CD4-positive, alpha-beta T cell (primary cell): Measurements from ENCODE around the gene RS1. TPM values are rescaled to one million over a fixed set of nuclear protein-coding genes. Genes with fewer than 3 reads are reported as not detected.

Experiments
- ATAC-seq: fragments of 200-7000 bp; cut with Tn5 transposase; one replicate; pipeline ENCODE4 v1.10.0; 2022; ENCODE audit warnings: mild to moderate bottlenecking; ENCODE audit not compliant: poor library complexity
- CTCF ChIA-PET: fragments of 350-600 bp; sonication (Branson Sonifier 250); formaldehyde crosslinking; loops from one replicate; lab custom pipeline; 2021; ENCODE audit warnings: antibody characterized with exemption, inconsistent platforms; lab: Charles Lee
- POLR2A ChIA-PET: fragments of 350-600 bp; sonication (Branson Sonifier 250); formaldehyde crosslinking; loops from one replicate; lab custom pipeline; 2021; ENCODE audit warnings: antibody characterized with exemption, inconsistent platforms; lab: Charles Lee
- DNase-seq, 14 experiments: peaks; one replicate each; pipeline ENCODE4 v3.0.0-alpha.2; 2013 to 2020; ENCODE audit warnings: mixed read lengths in 2 of 14
- H3K27ac ChIP-seq, 2 donors: one replicate each; pipeline versions ENCODE4 v1.5.1 to v1.7.0; 2013; ENCODE audit warnings: low read length in 2 of 2, low read depth in 1 of 2, mild to moderate bottlenecking in 1 of 2
- H3K27me3 ChIP-seq, 2 experiments: 1 replicate in 1 of 2; 2 replicates in 1 of 2; pipeline versions ENCODE4 v1.6.1 to v1.7.0; 2013; ENCODE audit warnings: low read length in 2 of 2, control low read depth in 1 of 2, mild to moderate bottlenecking in 1 of 2, moderate library complexity in 1 of 2; ENCODE audit not compliant: insufficient read depth in 2 of 2, control insufficient read depth in 1 of 2
- H3K36me3 ChIP-seq: one replicate; pipeline ENCODE4 v1.6.1; 2013; ENCODE audit warnings: low read length, control low read depth; ENCODE audit not compliant: insufficient read depth
- H3K4me1 ChIP-seq: one replicate; pipeline ENCODE4 v1.6.1; 2013; ENCODE audit warnings: low read length, control low read depth; ENCODE audit not compliant: insufficient read depth
- H3K4me3 ChIP-seq: one replicate; pipeline ENCODE4 v1.5.1; 2013; ENCODE audit warnings: mild to moderate bottlenecking, low read length, moderate library complexity
- H3K9me3 ChIP-seq, 2 experiments: 1 replicate in 1 of 2; 2 replicates in 1 of 2; pipeline versions ENCODE4 v1.6.1 to v1.7.0; 2013; ENCODE audit warnings: low read length in 2 of 2, mild to moderate bottlenecking in 2 of 2, control low read depth in 1 of 2, moderate library complexity in 1 of 2; ENCODE audit not compliant: control insufficient read depth in 1 of 2, insufficient read depth in 1 of 2
- H3K27ac Mint-ChIP-seq: one replicate; pipeline ENCODE4 v1.8.0; 2020; ENCODE audit warnings: mixed read lengths
- H3K27me3 Mint-ChIP-seq: one replicate; pipeline ENCODE4 v1.8.0; 2021; ENCODE audit warnings: mixed read lengths
- H3K36me3 Mint-ChIP-seq: one replicate; pipeline ENCODE4 v1.8.0; 2021; ENCODE audit warnings: low read depth, mixed read lengths
- H3K4me1 Mint-ChIP-seq: one replicate; pipeline ENCODE4 v1.8.0; 2021; ENCODE audit warnings: low read depth, mixed read lengths
- H3K4me3 Mint-ChIP-seq: one replicate; pipeline ENCODE4 v1.8.0; 2020; ENCODE audit warnings: mild to moderate bottlenecking, mixed read lengths
- H3K9me3 Mint-ChIP-seq: one replicate; pipeline ENCODE4 v1.8.0; 2020; ENCODE audit warnings: mixed read lengths
- intact Hi-C, 2 experiments: fragments of 100-400 bp; cut with DNase I in 1 of 2; cut with micrococcal nuclease in 1 of 2; formaldehyde crosslinking; loops; one replicate each; pipeline versions ENCODE4 v1.15.1 to v1.9.0; 2023 to 2025; cut with DNase I, micrococcal nuclease
- total RNA-seq, 174 experiments: library from RNA in 2 of 174; stranded (reverse) in 2 of 174; gene quantifications; one replicate each; pipeline ENCODE4 v1.2.3 and lab custom pipeline; 2021 to 2026
- TF ChIP-seq, protein P1 (sequence below): fragments of 200-600 bp; IDR thresholded peaks from one replicate; pipeline ENCODE4 v1.8.0; 2022; ENCODE audit warnings: antibody characterized with exemption, mild to moderate bottlenecking

RS1 gene
- total RNA-seq, 2 experiments from 2014 or later: not detected

DNA sequence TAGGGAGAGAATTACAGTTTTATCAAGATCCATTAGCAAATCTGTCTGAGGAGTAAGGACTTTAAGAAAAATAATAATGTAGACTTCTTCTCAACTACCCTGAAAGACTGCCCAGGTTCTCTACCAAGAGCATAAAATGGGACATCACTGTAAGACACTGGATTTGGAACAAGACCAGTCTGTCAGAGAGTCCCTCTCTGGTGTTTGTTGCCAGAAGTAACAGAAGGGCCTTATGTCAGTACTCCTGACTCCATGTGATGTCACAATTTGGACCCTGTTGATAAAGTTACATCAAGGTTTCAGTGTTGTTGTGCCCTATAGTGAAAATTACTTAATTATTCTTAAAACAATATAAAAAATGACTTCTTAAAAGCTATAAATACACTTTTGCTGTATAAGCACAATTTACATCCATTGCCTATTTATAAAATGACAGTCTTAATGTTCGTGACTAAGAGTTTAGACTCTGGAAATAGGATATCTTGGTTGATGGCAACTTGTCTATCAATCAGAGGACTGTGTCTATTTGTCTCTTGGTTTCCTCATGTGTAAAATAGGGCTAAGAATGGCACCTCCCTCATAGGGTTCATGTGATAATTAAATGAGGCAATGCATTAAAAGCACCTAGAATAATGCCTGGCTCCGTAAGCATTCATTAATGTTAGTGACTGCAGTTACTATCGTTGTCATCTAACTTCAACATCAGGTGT is 57.8 kb downstream of the RS1 start:
- Mint-ChIP-seq H3K36me3 (peaks cover 21% of the 10 kb centered on the region), H3K4me3 (no peak overlapping the region), H3K27ac (no peak overlapping the region), H3K27me3 (no peaks in the 10 kb centered on the region), H3K9me3 (no peaks in the 10 kb centered on the region), H3K4me1 (no peaks in the 10 kb centered on the region)
- H3K27me3 ChIP-seq: no peaks in the 10 kb centered on the region
- CTCF ChIA-PET: no interaction called here
- H3K27ac ChIP-seq: no peak overlapping the region
- POLR2A ChIA-PET: no interaction called here
- H3K4me3 ChIP-seq: no peak overlapping the region
- intact Hi-C loops: no loop called here
- TF ChIP-seq, protein P1, sequence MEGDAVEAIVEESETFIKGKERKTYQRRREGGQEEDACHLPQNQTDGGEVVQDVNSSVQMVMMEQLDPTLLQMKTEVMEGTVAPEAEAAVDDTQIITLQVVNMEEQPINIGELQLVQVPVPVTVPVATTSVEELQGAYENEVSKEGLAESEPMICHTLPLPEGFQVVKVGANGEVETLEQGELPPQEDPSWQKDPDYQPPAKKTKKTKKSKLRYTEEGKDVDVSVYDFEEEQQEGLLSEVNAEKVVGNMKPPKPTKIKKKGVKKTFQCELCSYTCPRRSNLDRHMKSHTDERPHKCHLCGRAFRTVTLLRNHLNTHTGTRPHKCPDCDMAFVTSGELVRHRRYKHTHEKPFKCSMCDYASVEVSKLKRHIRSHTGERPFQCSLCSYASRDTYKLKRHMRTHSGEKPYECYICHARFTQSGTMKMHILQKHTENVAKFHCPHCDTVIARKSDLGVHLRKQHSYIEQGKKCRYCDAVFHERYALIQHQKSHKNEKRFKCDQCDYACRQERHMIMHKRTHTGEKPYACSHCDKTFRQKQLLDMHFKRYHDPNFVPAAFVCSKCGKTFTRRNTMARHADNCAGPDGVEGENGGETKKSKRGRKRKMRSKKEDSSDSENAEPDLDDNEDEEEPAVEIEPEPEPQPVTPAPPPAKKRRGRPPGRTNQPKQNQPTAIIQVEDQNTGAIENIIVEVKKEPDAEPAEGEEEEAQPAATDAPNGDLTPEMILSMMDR: no peak
- H3K4me1 ChIP-seq: no peaks in the 10 kb centered on the region
- ATAC-seq: no peak
- no peaks in the 10 kb centered on the region for H3K36me3 ChIP-seq
- no peak for DNase-seq
- H3K9me3 ChIP-seq: no peaks in the 10 kb centered on the region

DNA sequence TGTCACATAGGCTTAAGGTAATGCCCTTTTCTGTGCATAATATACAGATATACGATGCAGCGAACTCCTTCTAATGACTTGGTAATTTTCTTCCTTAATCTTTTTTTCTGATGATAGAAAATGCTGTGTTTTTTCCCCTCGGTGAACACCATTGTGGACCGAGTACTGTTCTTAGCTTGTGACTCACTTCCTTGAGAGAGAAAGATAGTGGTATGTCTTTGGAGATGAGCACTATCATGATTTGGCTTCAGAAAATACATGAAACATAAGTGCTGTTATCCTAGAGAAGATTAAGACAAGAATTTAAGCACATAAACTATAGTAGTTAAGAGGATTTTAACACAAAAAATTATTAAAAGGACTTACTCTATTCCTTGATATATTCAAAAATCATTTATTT is 63.9 kb downstream of the RS1 start:
- Histone ChIP-seq H3K27me3 (no peaks in the 10 kb centered on the region), H3K9me3 (no peaks in the 10 kb centered on the region), H3K4me3 (no peak overlapping the region), H3K4me1 (no peaks in the 10 kb centered on the region), H3K36me3 (peaks cover 4% of the 10 kb centered on the region), H3K27ac (no peak overlapping the region)
- no peak for DNase-seq
- H3K27ac Mint-ChIP-seq: no peak overlapping the region
- no peak overlapping the region for H3K4me3 Mint-ChIP-seq
- ChIA-PET POLR2A (no interaction called here), CTCF (no interaction called here)
- peaks cover 28% of the 10 kb centered on the region for H3K36me3 Mint-ChIP-seq
- no peaks in the 10 kb centered on the region for H3K27me3 Mint-ChIP-seq
- H3K4me1 Mint-ChIP-seq: no peaks in the 10 kb centered on the region
- TF ChIP-seq, protein P1: no peak
- no peak for ATAC-seq
- intact Hi-C loops: no loop called here
- no peaks in the 10 kb centered on the region for H3K9me3 Mint-ChIP-seq

DNA sequence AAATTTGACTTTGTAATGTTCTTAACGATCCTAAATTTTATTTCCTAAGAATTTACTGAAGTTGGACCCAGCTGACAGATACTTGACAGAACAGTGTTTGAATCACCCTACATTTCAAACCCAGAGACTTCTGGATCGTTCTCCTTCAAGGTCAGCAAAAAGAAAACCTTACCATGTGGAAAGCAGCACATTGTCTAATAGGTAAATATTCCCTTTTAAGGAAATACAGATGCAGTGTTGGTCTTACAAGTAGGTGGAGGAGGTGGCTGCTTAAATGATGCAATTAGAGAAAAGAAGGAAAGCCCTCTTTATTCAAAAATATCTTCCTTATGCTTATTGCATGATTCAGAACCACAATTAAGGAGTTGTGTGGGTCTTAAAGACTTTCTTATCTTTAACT is 73.5 kb downstream of the RS1 start:
- Mint-ChIP-seq H3K36me3 (peaks cover 15% of the 10 kb centered on the region), H3K4me3 (no peak overlapping the region), H3K27me3 (no peaks in the 10 kb centered on the region), H3K4me1 (no peaks in the 10 kb centered on the region), H3K9me3 (no peaks in the 10 kb centered on the region), H3K27ac (no peak overlapping the region)
- Histone ChIP-seq H3K27me3 (no peaks in the 10 kb centered on the region), H3K36me3 (no peaks in the 10 kb centered on the region), H3K4me1 (no peaks in the 10 kb centered on the region), H3K9me3 (no peaks in the 10 kb centered on the region), H3K27ac (no peak overlapping the region), H3K4me3 (no peak overlapping the region)
- ATAC-seq (no peak), DNase-seq (no peak)
- TF ChIP-seq, protein P1: no peak
- intact Hi-C loops: no loop called here
- POLR2A ChIA-PET: no interaction called here
- CTCF ChIA-PET: no interaction called here
